Measurements from ENCODE around the gene GLCCI1. TPM values are rescaled to one million over a fixed set of nuclear protein-coding genes. Genes with fewer than 3 reads are reported as not detected.

The GLCCI1 gene
- polyA plus RNA-seq, 1 donor (not counting 4 experiments of a cell fraction or from before 2014, with no cell fraction given) = 3.4 TPM

DNA sequence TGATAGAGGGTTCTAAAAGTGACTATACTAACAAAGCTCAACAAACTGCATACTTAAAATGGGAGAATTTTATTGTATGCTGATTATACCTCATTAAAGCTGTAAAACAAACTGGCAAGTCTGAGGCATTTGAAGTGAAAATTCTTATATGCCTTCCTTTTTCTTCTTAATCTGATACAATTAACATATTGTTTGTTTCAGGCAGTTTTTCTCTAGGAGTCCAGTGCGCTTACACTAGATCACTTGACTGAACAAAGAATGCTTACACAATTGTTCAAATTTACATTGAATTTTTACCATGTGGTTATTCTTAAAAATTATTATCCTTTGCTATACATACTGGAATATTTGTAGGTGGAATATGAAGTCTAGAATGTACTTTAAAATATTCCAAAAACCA is 89.0 kb downstream of the GLCCI1 start:
- H4K20me1 ChIP-seq (ENCODE audit: control insufficient read depth, extremely low read depth, insufficient read depth, low read length) = no peaks in the 10 kb centered on the region
- H3K27ac ChIP-seq (ENCODE audit: control insufficient read depth, insufficient read depth, low read length) = no peak overlapping the region
- H3K9me1 ChIP-seq (ENCODE audit: control insufficient read depth, extremely low read depth, insufficient read depth, low read length) = no peaks in the 10 kb centered on the region
- no peaks in the 10 kb centered on the region for H3K4me1 ChIP-seq (ENCODE audit: control insufficient read depth, extremely low read depth, insufficient read depth, low read length)
- dilution Hi-C loops (cut with MboI; ENCODE audit: extremely low pct_ligation_motif_present, low sequenced_read_pairs) = no loop called here
- H3K79me2 ChIP-seq (ENCODE audit: control insufficient read depth, insufficient read depth, low read length) = no peaks in the 10 kb centered on the region
- no peak overlapping the region for H2AFZ ChIP-seq (ENCODE audit: control insufficient read depth, low read length)
- H3K4me2 ChIP-seq (ENCODE audit: control insufficient read depth, extremely low read depth, insufficient read depth, low read depth, low read length) = no peak overlapping the region
- TF ChIP-seq, protein P1, sequence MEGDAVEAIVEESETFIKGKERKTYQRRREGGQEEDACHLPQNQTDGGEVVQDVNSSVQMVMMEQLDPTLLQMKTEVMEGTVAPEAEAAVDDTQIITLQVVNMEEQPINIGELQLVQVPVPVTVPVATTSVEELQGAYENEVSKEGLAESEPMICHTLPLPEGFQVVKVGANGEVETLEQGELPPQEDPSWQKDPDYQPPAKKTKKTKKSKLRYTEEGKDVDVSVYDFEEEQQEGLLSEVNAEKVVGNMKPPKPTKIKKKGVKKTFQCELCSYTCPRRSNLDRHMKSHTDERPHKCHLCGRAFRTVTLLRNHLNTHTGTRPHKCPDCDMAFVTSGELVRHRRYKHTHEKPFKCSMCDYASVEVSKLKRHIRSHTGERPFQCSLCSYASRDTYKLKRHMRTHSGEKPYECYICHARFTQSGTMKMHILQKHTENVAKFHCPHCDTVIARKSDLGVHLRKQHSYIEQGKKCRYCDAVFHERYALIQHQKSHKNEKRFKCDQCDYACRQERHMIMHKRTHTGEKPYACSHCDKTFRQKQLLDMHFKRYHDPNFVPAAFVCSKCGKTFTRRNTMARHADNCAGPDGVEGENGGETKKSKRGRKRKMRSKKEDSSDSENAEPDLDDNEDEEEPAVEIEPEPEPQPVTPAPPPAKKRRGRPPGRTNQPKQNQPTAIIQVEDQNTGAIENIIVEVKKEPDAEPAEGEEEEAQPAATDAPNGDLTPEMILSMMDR (optimal IDR thresholded peaks at IDR 0.05 in 1 of 3, IDR thresholded peaks at IDR 0.05 in 1 of 3, conservative IDR thresholded peaks at IDR 0.05 in 1 of 3; ENCODE audit: extremely low read depth in 1 of 3, insufficient read depth in 2 of 3, low read length in 3 of 3) = no peak
- TF ChIP-seq EZH2 (IDR thresholded peaks at IDR 0.05; ENCODE audit: low read length) = no peak
- no peak for FAIRE-seq
- H3K27me3 ChIP-seq (ENCODE audit: control insufficient read depth, extremely low read depth, insufficient read depth, low read length) = no peaks in the 10 kb centered on the region
- H3K36me3 ChIP-seq (ENCODE audit: control insufficient read depth in 2 of 2, extremely low read depth in 1 of 2, insufficient read depth in 2 of 2, low read length in 2 of 2) = no peaks in the 10 kb centered on the region
- H3K9me3 ChIP-seq (ENCODE audit: control insufficient read depth, low read depth, low read length) = no peaks in the 10 kb centered on the region
- no peak overlapping the region for H3K9ac ChIP-seq (ENCODE audit: control insufficient read depth, extremely low read depth, insufficient read depth, low read length)
- H3K4me3 ChIP-seq (ENCODE audit: control insufficient read depth in 2 of 3, extremely low read depth in 1 of 3, insufficient read depth in 2 of 3, low read depth in 1 of 3, low read length in 3 of 3) = no peak overlapping the region
- DNase-seq (ENCODE audit: low read depth, low spot score) = no peak

DNA sequence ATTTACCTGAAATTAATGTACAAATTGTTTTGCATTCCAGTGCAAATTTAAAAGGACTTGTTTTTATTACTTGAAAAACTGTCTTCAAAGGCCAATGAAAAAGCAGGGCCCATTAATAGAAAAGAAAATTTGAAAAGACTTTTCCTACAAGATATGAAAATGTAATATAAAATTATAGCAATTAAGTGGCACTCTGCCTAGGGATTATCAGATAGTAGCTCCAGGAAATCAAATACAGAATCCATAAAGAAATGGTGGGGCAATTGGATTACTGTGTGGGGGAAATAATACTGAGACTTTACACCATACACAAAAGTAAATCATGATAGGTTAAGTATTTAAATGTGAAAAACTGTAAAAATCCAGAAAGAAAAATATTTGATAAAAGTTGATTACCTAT is 89.7 kb downstream of the GLCCI1 start:
- FAIRE-seq (no peak), DNase-seq (ENCODE audit: low read depth, low spot score) (no peak)
- TF ChIP-seq, protein P1 (optimal IDR thresholded peaks at IDR 0.05 in 1 of 3, IDR thresholded peaks at IDR 0.05 in 1 of 3, conservative IDR thresholded peaks at IDR 0.05 in 1 of 3; ENCODE audit: extremely low read depth in 1 of 3, insufficient read depth in 2 of 3, low read length in 3 of 3) = no peak
- TF ChIP-seq EZH2 (IDR thresholded peaks at IDR 0.05; ENCODE audit: low read length) = no peak
- no peak overlapping the region for H3K9ac ChIP-seq (ENCODE audit: control insufficient read depth, extremely low read depth, insufficient read depth, low read length)
- H3K4me1 ChIP-seq (ENCODE audit: control insufficient read depth, extremely low read depth, insufficient read depth, low read length) = no peaks in the 10 kb centered on the region
- H3K9me3 ChIP-seq (ENCODE audit: control insufficient read depth, low read depth, low read length) = no peaks in the 10 kb centered on the region
- H3K27me3 ChIP-seq (ENCODE audit: control insufficient read depth, extremely low read depth, insufficient read depth, low read length) = no peaks in the 10 kb centered on the region
- no peaks in the 10 kb centered on the region for H4K20me1 ChIP-seq (ENCODE audit: control insufficient read depth, extremely low read depth, insufficient read depth, low read length)
- no peaks in the 10 kb centered on the region for H3K79me2 ChIP-seq (ENCODE audit: control insufficient read depth, insufficient read depth, low read length)
- no peak overlapping the region for H3K27ac ChIP-seq (ENCODE audit: control insufficient read depth, insufficient read depth, low read length)
- no peak overlapping the region for H2AFZ ChIP-seq (ENCODE audit: control insufficient read depth, low read length)
- H3K4me3 ChIP-seq (ENCODE audit: control insufficient read depth in 2 of 3, extremely low read depth in 1 of 3, insufficient read depth in 2 of 3, low read depth in 1 of 3, low read length in 3 of 3) = no peak overlapping the region
- no peaks in the 10 kb centered on the region for H3K9me1 ChIP-seq (ENCODE audit: control insufficient read depth, extremely low read depth, insufficient read depth, low read length)
- H3K36me3 ChIP-seq (ENCODE audit: control insufficient read depth in 2 of 2, extremely low read depth in 1 of 2, insufficient read depth in 2 of 2, low read length in 2 of 2) = no peaks in the 10 kb centered on the region
- dilution Hi-C loops (cut with MboI; ENCODE audit: extremely low pct_ligation_motif_present, low sequenced_read_pairs) = no loop called here
- H3K4me2 ChIP-seq (ENCODE audit: control insufficient read depth, extremely low read depth, insufficient read depth, low read depth, low read length) = no peak overlapping the region

Data from keratinocyte (primary cell).